ENCODE measurements around the gene TSPAN3. TPM values are rescaled to one million over a fixed set of nuclear protein-coding genes. Genes with fewer than 3 reads are reported as not detected.

Gene TSPAN3
- total RNA-seq, 2 experiments from 2014 or later, result 35.2 to 47.2 TPM

DNA sequence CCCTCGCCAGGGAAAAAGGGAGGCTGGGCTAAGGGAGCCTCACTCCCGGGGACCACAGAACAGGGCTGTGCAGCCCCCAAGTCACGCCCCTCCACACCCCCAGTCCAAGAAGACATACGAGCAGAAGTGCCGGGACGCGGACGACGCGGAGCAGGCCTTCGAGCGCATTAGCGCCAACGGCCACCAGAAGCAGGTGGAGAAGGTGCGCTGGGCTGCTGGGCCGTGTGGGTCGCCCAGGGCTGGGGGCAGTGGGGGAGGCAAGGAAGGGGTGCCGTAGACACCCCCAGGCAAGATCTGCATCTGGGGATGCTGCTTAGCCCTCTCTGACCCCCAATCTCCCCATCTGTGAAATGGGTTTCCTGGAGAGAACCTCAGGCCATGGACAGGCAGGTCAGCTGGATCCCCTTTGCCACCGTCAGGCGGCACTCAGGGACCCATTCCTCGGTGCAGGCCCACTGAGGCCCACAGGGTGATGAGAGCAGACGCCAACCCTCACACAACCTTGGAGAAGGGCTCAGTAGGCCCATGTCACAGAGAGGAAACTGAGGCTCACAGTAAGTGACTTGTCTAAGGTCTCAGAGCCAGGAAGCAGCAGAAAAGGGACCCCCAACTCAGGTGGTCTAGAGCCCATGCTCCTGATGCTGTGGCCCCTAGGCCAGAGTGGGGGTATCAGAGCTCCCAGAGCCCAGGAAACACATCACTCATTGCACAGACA is 42.3 kb downstream of the TSPAN3 start:
- H3K4me3 ChIP-seq (ENCODE audit: low read depth, low read length, poor library complexity, severe bottlenecking), result no peak overlapping the region
- peaks cover 4% of the 10 kb centered on the region for H3K4me1 ChIP-seq (ENCODE audit: insufficient read depth, low read length, poor library complexity, severe bottlenecking)
- TF ChIP-seq, protein P1, sequence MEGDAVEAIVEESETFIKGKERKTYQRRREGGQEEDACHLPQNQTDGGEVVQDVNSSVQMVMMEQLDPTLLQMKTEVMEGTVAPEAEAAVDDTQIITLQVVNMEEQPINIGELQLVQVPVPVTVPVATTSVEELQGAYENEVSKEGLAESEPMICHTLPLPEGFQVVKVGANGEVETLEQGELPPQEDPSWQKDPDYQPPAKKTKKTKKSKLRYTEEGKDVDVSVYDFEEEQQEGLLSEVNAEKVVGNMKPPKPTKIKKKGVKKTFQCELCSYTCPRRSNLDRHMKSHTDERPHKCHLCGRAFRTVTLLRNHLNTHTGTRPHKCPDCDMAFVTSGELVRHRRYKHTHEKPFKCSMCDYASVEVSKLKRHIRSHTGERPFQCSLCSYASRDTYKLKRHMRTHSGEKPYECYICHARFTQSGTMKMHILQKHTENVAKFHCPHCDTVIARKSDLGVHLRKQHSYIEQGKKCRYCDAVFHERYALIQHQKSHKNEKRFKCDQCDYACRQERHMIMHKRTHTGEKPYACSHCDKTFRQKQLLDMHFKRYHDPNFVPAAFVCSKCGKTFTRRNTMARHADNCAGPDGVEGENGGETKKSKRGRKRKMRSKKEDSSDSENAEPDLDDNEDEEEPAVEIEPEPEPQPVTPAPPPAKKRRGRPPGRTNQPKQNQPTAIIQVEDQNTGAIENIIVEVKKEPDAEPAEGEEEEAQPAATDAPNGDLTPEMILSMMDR (conservative IDR thresholded peaks at IDR 0.05; ENCODE audit: low read length), result no peak
- no peak for TF ChIP-seq EZH2phosphoT487 (IDR thresholded peaks at IDR 0.05; ENCODE audit: borderline replicate concordance, low read depth, low read length)
- ChIA-PET POLR2A (no interaction called here), CTCF (ENCODE audit: unreplicated experiment) (no interaction called here)
- intact Hi-C loops (cut with micrococcal nuclease; ENCODE audit: unreplicated experiment), result no loop called here
- H3K79me2 ChIP-seq (ENCODE audit: insufficient read depth, low read depth, low read length), result no peaks in the 10 kb centered on the region
- H2AFZ ChIP-seq (ENCODE audit: low read length), result no peak overlapping the region
- no peak for DNase-seq (ENCODE audit: low spot score)
- H3K27ac ChIP-seq (ENCODE audit: low read depth, low read length, poor library complexity, severe bottlenecking), result no peak overlapping the region
- BruUV-seq (replicated peaks), result no TSS peak
- no peaks in the 10 kb centered on the region for H4K20me1 ChIP-seq (ENCODE audit: insufficient read depth, low read length)
- no peak overlapping the region for H3K4me2 ChIP-seq (ENCODE audit: low read length)
- no peaks in the 10 kb centered on the region for H3K9me3 ChIP-seq (ENCODE audit: low read length)
- no peaks in the 10 kb centered on the region for H3K9me2 ChIP-seq (ENCODE audit: insufficient read depth, low read length)
- no peaks in the 10 kb centered on the region for H3K36me3 ChIP-seq (ENCODE audit: insufficient read depth, low read length)

DNA sequence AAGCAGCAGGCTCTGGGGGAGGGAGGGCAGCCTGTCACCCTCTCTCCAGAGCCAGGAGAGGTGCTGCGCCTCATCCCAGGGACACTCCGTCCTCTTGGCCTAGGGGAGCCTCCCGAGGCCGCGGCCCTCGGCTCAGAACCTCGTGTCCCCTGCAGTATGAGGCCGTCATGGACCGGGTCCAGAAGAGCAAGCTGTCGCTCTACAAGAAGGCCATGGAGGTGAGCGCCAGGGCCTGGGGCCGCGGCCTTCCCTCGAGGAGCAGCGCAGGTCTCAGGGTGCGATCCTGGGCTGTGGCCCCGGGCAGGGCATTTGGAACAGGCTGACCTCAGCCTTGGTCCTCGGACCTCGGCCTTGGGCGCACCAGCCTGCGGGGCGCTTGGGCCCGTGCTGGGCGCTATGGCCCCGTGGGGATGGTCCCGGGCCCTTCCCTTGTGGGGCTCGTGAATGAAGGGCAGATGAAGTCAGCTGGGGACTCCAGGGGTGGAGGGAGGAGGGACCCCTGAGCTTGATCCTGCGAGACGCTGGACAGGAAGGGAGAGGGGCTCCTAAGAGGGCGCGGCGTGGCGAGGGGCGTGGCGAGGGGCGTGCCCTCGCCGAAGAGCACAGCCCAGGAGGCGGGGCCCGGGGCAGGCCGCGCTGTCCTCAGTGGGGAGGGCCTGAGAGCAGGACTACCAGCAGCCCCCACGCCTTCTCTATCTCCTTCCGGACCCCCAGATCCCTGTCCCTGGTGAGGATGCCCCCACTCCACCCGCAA is 43.0 kb downstream of the TSPAN3 start:
- no TSS peak for BruUV-seq (replicated peaks)
- no peak overlapping the region for H3K27ac ChIP-seq (ENCODE audit: low read depth, low read length, poor library complexity, severe bottlenecking)
- no peaks in the 10 kb centered on the region for H3K79me2 ChIP-seq (ENCODE audit: insufficient read depth, low read depth, low read length)
- no peak overlapping the region for H3K4me2 ChIP-seq (ENCODE audit: low read length)
- CTCF ChIA-PET (ENCODE audit: unreplicated experiment), result no interaction called here
- no peaks in the 10 kb centered on the region for H3K9me2 ChIP-seq (ENCODE audit: insufficient read depth, low read length)
- no peaks in the 10 kb centered on the region for H3K9me3 ChIP-seq (ENCODE audit: low read length)
- peaks cover 4% of the 10 kb centered on the region for H3K4me1 ChIP-seq (ENCODE audit: insufficient read depth, low read length, poor library complexity, severe bottlenecking)
- no peaks in the 10 kb centered on the region for H3K36me3 ChIP-seq (ENCODE audit: insufficient read depth, low read length)
- no peaks in the 10 kb centered on the region for H4K20me1 ChIP-seq (ENCODE audit: insufficient read depth, low read length)
- DNase-seq (ENCODE audit: low spot score), result no peak
- TF ChIP-seq EZH2phosphoT487 (IDR thresholded peaks at IDR 0.05; ENCODE audit: borderline replicate concordance, low read depth, low read length), result no peak
- TF ChIP-seq, protein P1 (conservative IDR thresholded peaks at IDR 0.05; ENCODE audit: low read length), result no peak
- intact Hi-C loops (cut with micrococcal nuclease; ENCODE audit: unreplicated experiment), result no loop called here
- H3K4me3 ChIP-seq (ENCODE audit: low read depth, low read length, poor library complexity, severe bottlenecking), result no peak overlapping the region
- POLR2A ChIA-PET, result no interaction called here
- H2AFZ ChIP-seq (ENCODE audit: low read length), result no peak overlapping the region

Measured in OCI-LY7 (cell line).